Mucosa of descending colon (tissue), 3 donors: ENCODE data around the gene PCBP4. TPM values are rescaled to one million over a fixed set of nuclear protein-coding genes. Genes with fewer than 3 reads are reported as not detected.

Experiments
- ATAC-seq: fragments of 200-7000 bp; cut with Tn5 transposase; one replicate; pipeline ENCODE4 v1.9.1; 2020; ENCODE audit warnings: mild to moderate bottlenecking, moderate library complexity
- DNase-seq, 3 donors: peaks; one replicate each; pipeline ENCODE4 v3.0.0-alpha.2; 2020
- H3K36me3 ChIP-seq: fragments of 200-600 bp; one replicate; pipeline ENCODE4 v1.8.0; 2021; ENCODE audit warnings: low read depth, mild to moderate bottlenecking
- H3K4me1 ChIP-seq: fragments of 200-600 bp; one replicate; pipeline ENCODE4 v1.8.0; 2021; ENCODE audit warnings: low read depth, mild to moderate bottlenecking
- H3K4me3 ChIP-seq: fragments of 200-600 bp; one replicate; pipeline ENCODE4 v1.8.0; 2021; ENCODE audit warnings: mild to moderate bottlenecking
- H3K9me3 ChIP-seq: fragments of 200-600 bp; one replicate; pipeline ENCODE4 v1.8.0; 2021; ENCODE audit warnings: mild to moderate bottlenecking
- CTCF ChIP-seq: fragments of 200-600 bp; IDR thresholded peaks from one replicate; pipeline ENCODE4 v1.8.0; 2022; ENCODE audit warnings: antibody characterized with exemption, mild to moderate bottlenecking
- intact Hi-C, 2 donors: fragments of 100-400 bp; cut with DNase I in 1 of 2; cut with micrococcal nuclease in 1 of 2; formaldehyde crosslinking; loops; one replicate each; pipeline versions ENCODE4 v1.11.0 to v1.11.1; 2022; cut with DNase I, micrococcal nuclease
- long read RNA-seq, 2 donors: library from polyadenylated mRNA; unstranded; transcript quantifications; one replicate each; pipeline ENCODE4 v2.0.0, GENCODE V29; 2019 to 2021
- total RNA-seq, 3 donors: library from RNA; stranded (reverse); fragmentation: NEBNext Ultra II Directional in 2 of 3; extraction: Animal tissue kit (Norgen Biotek cat#: 25700) in 2 of 3; gene quantifications; one replicate each; pipeline versions ENCODE4 v1.2.1 to v1.2.4, GENCODE V29; 2021 to 2023
- donor health status: DM: no; HTN: no; CAD: no; lungs with moderate emphysema.
- donor health status: DM: no; HTN: no; CAD: no.
- donor health status: DM: no; HTN: yes; CAD: no.

Gene PCBP4
- total RNA-seq = 10 to 100 TPM; 17.8 to 41.9 (median 25.9) TPM
- long read RNA-seq, donor 1, transcript PCBP4-202 (13 exons, 2,015 nt) = major isoform, 29 of 67 reads
- long read RNA-seq, donor 1, partial matches to known transcripts = 5 of 67 reads
- long read RNA-seq, donor 1, other reads (novel, unspliced or antisense) = 31 of 67 reads
- long read RNA-seq, donor 2, transcript PCBP4-202 (13 exons, 2,015 nt) = major isoform, 6 of 13 reads
- long read RNA-seq, donor 2, partial matches to known transcripts = 1 of 13 reads
- long read RNA-seq, donor 2, other reads (novel, unspliced or antisense) = 6 of 13 reads

GRCh38 chr3:51967384-51968169 is at the start of gene PCBP4:
Gene PCBP4, minus strand, starts transcription at chr3:51967454. Its CDS starts 6,214 bp downstream, at chr3:51961240.
- Histone ChIP-seq H3K36me3 (no peaks in the 10 kb centered on the region), H3K4me1 (peaks cover 16% of the 10 kb centered on the region), H3K4me3 (peak within 1 kb of the TSS; percentile 50), H3K9me3 (no peaks in the 10 kb centered on the region)
- intact Hi-C loops = no loop called here
- ATAC-seq (peak; percentile 77), DNase-seq (peak; percentile 59 to 75 (median 67))
- TF ChIP-seq CTCF = no peak

DNA sequence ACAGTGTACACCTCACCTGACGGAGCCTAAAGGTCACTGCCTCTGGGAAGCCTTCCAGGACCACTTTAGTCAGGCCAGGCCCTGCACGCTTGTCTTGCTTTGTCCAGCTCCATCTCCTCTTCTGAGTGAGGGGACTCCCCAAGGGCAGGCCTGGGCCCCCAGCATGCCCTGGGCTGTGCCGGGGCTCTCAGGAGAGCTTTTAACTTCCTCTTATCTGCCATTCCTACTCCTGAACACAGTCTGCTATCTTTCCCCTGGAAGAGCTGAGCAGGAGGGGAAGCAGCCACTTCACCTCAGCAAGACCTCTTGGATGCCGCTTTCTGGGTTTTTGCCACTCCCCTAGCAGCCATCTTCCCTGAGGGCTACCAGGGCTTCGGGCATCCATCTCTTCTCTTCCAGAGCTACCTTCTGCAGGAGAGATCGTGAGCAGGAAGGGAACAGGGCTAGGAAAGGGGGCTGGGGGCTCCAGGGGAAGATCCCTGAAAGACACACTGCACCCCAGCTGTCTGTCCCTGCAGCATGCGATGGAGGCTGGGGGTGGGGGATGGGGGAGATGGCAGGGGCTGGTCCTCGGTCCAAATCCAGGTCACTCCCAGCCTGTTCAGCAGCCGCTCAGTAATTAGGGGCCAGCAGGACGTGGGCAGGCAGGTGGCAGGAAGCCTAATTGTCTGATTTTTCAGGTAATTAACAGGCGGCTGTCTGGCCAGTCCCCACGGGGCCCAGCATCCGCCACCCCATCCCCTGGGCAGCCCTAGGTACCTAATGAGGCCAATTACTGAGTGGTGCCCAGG is 48.4 kb upstream of the PCBP4 start:
- intact Hi-C loops = no loop called here
- H3K36me3 ChIP-seq = no peaks in the 10 kb centered on the region
- no peaks in the 10 kb centered on the region for H3K4me1 ChIP-seq
- H3K9me3 ChIP-seq = no peaks in the 10 kb centered on the region
- DNase-seq = no peak
- no peak overlapping the region for H3K4me3 ChIP-seq
- ATAC-seq = no peak
- TF ChIP-seq CTCF = no peak

DNA sequence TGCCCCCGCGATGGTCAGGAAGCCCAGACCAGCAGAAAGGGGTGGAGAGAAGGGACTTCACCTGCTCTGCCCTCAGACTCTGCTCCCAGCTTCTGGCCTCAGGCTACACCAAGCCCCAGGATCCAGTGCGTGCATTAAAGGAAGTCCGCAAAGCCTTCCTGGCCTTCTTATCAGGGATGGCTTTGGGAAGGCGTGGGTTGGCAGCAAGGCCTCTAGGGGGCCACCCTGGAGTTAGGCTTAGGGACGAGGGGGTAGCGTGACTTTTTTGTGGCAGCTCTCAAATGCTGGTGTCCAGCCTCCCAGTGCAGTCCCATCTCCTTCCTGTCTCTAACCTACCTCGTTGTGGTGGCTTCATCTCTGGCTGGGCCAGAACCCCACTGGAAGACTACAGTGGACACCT is 47.4 kb upstream of the PCBP4 start:
- ATAC-seq (no peak), DNase-seq (no peak)
- TF ChIP-seq CTCF = no peak
- Histone ChIP-seq H3K9me3 (no peaks in the 10 kb centered on the region), H3K36me3 (no peaks in the 10 kb centered on the region), H3K4me1 (no peaks in the 10 kb centered on the region), H3K4me3 (no peak overlapping the region)
- intact Hi-C loops = no loop called here

DNA sequence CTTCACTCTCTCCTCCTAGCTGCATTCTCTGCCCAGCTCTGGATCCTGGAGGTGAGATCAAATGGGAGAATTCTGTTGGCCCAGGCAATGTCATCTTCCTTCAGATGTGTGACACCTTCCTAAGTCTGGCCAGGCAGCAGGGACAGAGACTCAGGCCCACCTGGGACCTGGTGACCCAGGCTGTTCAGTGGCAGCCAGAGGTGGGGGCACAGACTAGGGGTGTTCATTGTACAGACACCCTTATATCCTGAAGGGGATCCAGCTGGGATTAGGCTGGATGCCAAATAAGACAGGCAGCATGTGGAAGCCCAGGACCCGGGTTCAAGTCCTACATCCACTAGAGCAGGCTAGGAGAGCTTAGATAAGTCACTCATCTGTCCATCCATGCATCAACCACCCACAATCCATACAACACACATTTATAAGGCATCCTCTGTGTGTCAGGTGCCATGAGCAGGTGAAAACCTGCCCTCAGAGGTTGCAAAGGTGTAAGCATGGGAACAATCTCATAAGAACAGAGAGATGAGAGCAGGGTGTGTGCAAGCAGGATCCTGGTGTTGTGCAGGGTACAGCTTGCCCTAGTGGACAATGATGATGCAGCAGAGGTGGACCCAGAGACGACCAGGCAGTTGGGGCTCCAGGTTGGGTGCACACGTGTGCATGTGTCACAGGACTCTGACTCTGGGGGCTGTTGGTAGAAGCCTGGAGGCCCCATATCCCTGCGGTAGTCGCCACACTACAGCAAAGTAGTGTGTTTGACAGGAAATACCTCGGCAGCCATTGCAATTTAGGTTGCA is 46.7 kb upstream of the PCBP4 start:
- no peaks in the 10 kb centered on the region for H3K36me3 ChIP-seq
- TF ChIP-seq CTCF = no peak
- no peak overlapping the region for H3K4me3 ChIP-seq
- no peaks in the 10 kb centered on the region for H3K9me3 ChIP-seq
- DNase-seq (no peak), ATAC-seq (no peak)
- intact Hi-C loops = no loop called here
- no peaks in the 10 kb centered on the region for H3K4me1 ChIP-seq

DNA sequence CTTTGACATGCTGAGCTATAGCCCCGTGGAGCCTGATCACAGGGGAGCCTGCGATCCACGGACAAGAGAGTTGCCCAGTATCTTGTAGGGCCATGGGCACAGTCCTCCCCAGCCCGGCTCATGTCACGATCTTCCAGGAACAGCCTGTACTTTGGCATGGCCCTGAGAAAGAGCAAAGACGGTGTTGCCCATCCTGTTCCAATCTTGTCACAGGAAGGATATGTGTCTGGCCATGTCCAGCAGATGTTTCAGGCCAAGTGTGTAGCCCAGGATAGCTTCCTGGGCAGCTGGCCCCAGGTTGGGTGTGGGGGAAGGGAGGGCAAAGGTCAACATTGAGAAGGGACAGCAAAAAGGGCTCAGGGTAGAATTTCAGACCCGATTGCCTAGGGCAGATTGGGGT is 45.4 kb upstream of the PCBP4 start:
- no peak for ATAC-seq
- H3K4me1 ChIP-seq = no peaks in the 10 kb centered on the region
- no peak for DNase-seq
- intact Hi-C loops = no loop called here
- H3K4me3 ChIP-seq = no peak overlapping the region
- H3K36me3 ChIP-seq = no peaks in the 10 kb centered on the region
- TF ChIP-seq CTCF = no peak
- no peaks in the 10 kb centered on the region for H3K9me3 ChIP-seq
